GM19372 (cell line): Measurements from ENCODE around the gene SMIM41.

Source experiments
- ATAC-seq: cut with Tn5 transposase; IDR thresholded peaks from one replicate; pipeline ENCODE4 v1.9.1; 2021; ENCODE audit warnings: mild to moderate bottlenecking, low read depth, moderate library complexity; ENCODE audit not compliant: unreplicated experiment

Gene SMIM41

GRCh38 chr12:52119398-52120254, 40.1 kb downstream of the SMIM41 start:
- no peak for ATAC-seq

GRCh38 chr12:52120951-52121823, 41.7 kb downstream of the SMIM41 start:
- ATAC-seq, result no peak

- ATAC-seq, result no peak
Observed at GRCh38 chr12:52121824-52122539, 42.5 kb downstream of the SMIM41 start.

- ATAC-seq, result no peak
Observed at GRCh38 chr12:52122540-52122871, 43.0 kb downstream of the SMIM41 start.

- no peak for ATAC-seq
Observed at GRCh38 chr12:52122904-52123303, 43.4 kb downstream of the SMIM41 start.

- ATAC-seq, result no peak
Observed at GRCh38 chr12:52123487-52124186, 44.1 kb downstream of the SMIM41 start.

- ATAC-seq, result no peak
Observed at GRCh38 chr12:52125476-52125900, 46.0 kb downstream of the SMIM41 start.

- ATAC-seq, result no peak
Observed at GRCh38 chr12:52126050-52126604, 46.6 kb downstream of the SMIM41 start.

- no peak for ATAC-seq
Observed at GRCh38 chr12:52126605-52127578, 47.4 kb downstream of the SMIM41 start.

- ATAC-seq, result no peak
Observed at GRCh38 chr12:52127683-52128450, 48.4 kb downstream of the SMIM41 start.

- no peak for ATAC-seq
Observed at GRCh38 chr12:52130711-52131110, 51.2 kb downstream of the SMIM41 start.

- no peak for ATAC-seq
Observed at GRCh38 chr12:52132754-52133161, 53.3 kb downstream of the SMIM41 start.

- no peak for ATAC-seq
Observed at GRCh38 chr12:52137746-52138145, 58.2 kb downstream of the SMIM41 start.

GRCh38 chr12:52139147-52139546, 59.6 kb downstream of the SMIM41 start:
- no peak for ATAC-seq

- ATAC-seq, result no peak
Observed at GRCh38 chr12:52139579-52140062, 60.1 kb downstream of the SMIM41 start.

GRCh38 chr12:52141306-52141705, 61.8 kb downstream of the SMIM41 start:
- no peak for ATAC-seq

GRCh38 chr12:52141875-52142274, 62.4 kb downstream of the SMIM41 start:
- ATAC-seq, result no peak

- ATAC-seq, result no peak
Observed at GRCh38 chr12:52142431-52142830, 62.9 kb downstream of the SMIM41 start.
